ENCODE data around the gene GRPEL2. TPM values are rescaled to one million over a fixed set of nuclear protein-coding genes. Genes with fewer than 3 reads are reported as not detected.
A peak's percentile ranks its signal among the peaks of the same experiment; 100 is the strongest.

GRPEL2 gene
- total and polyA plus RNA-seq, 10 donors, result 4.6 to 17.7 (median 9.0) TPM

GRCh38 chr5:149309354-149309753 is 35.9 kb upstream of the GRPEL2 start:
- H3K36me3 ChIP-seq, result peaks cover 0 to 5% (median 0%) of the 10 kb centered on the region in 6 donors
- H3K4me3 ChIP-seq, result no peak overlapping the region
- no peak for DNase-seq
- intact Hi-C loops (cut with DNase I; ENCODE audit: low total_unique reads), result no loop called here
- no peaks in the 10 kb centered on the region for H3K27me3 ChIP-seq (replicated peaks in 1 of 7)
- H3K4me1 ChIP-seq, result peaks cover 0 to 26% (median 8%) of the 10 kb centered on the region in 6 donors
- H3K27ac ChIP-seq, result no peak overlapping the region
- 70 to 79% (median 76%) methylated on average over 6 of the region's 6 CpGs for WGBS, 5 donors
- H3K9me3 ChIP-seq, result no peaks in the 10 kb centered on the region
- TF ChIP-seq POLR2AphosphoS5 (IDR thresholded peaks at IDR 0.05), result no peak
- no peak for TF ChIP-seq POLR2A (IDR thresholded peaks at IDR 0.05)
- TF ChIP-seq, protein P1, sequence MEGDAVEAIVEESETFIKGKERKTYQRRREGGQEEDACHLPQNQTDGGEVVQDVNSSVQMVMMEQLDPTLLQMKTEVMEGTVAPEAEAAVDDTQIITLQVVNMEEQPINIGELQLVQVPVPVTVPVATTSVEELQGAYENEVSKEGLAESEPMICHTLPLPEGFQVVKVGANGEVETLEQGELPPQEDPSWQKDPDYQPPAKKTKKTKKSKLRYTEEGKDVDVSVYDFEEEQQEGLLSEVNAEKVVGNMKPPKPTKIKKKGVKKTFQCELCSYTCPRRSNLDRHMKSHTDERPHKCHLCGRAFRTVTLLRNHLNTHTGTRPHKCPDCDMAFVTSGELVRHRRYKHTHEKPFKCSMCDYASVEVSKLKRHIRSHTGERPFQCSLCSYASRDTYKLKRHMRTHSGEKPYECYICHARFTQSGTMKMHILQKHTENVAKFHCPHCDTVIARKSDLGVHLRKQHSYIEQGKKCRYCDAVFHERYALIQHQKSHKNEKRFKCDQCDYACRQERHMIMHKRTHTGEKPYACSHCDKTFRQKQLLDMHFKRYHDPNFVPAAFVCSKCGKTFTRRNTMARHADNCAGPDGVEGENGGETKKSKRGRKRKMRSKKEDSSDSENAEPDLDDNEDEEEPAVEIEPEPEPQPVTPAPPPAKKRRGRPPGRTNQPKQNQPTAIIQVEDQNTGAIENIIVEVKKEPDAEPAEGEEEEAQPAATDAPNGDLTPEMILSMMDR (IDR thresholded peaks at IDR 0.05 in 8 of 11, conservative IDR thresholded peaks at IDR 0.05 in 3 of 11), result no peak

DNA sequence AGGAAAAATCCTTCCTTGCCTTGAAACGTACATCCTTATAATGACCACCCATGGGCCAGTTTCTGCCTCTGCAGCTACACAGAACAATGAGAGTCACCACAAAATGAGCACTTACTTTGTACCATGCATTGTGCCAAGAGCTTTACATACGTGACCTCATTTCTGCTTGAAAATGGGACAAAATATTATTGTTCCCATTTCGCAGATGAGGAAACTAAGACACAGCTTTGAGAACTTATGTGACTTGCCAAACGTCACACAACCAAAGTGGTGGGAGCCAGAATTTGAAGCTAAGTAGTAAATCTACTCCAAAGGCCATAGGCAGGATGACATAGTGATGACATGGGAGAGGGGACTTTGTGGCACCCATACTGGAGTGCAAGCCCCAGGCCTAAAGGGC is 34.8 kb upstream of the GRPEL2 start:
- Histone ChIP-seq H3K4me3 (no peak overlapping the region), H3K36me3 (peaks cover 0 to 5% (median 0%) of the 10 kb centered on the region in 6 donors), H3K27ac (no peak overlapping the region), H3K27me3 (replicated peaks in 1 of 7) (no peaks in the 10 kb centered on the region), H3K4me1 (peaks cover 0 to 21% (median 8%) of the 10 kb centered on the region in 6 donors), H3K9me3 (no peaks in the 10 kb centered on the region)
- intact Hi-C loops (cut with DNase I; ENCODE audit: low total_unique reads), result no loop called here
- no peak for DNase-seq
- WGBS, 5 donors, result 81 to 91% (median 82%) methylated on average over 4 of the region's 4 CpGs
- TF ChIP-seq POLR2AphosphoS5 (IDR thresholded peaks at IDR 0.05) (no peak), POLR2A (IDR thresholded peaks at IDR 0.05) (no peak)
- TF ChIP-seq, protein P1 (IDR thresholded peaks at IDR 0.05 in 8 of 11, conservative IDR thresholded peaks at IDR 0.05 in 3 of 11), result no peak

DNA sequence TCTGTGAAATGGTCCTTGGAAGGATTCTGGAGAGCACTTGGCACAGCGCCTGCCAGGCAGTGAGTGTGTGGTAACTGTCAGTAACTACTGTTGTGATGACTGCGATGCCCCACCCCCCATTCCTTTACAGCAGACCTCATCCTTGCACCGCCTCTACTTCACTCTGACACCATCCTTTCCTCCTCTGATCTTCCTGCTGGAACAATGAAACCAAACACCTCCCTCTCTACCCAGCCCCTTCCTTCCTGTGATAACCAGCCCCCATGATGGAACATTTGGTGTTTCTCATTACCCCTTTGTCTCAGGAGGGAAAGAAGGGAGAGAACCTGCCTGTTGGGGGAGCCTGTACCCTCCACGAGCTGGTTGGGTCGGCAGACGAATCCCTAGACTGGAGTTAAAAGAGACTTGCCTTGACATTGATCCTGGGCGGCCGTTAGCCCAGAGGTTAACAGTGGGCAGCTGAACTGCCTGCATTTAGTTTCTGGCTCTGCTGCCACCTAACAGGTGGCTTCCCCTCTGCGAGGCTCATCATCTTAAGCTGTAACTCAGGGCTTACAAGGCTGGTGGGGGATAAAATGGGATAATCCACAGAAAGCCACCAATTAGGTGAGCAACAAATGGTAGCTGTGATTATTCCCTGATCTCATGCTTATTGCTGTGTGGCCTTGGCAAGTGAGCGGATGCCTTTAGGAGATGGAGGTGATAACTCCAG is 34.2 kb upstream of the GRPEL2 start:
- H3K27ac ChIP-seq, result peak overlapping the region in 1 of 8 donors; percentile 24
- no peaks in the 10 kb centered on the region for H3K9me3 ChIP-seq
- TF ChIP-seq, protein P1 (IDR thresholded peaks at IDR 0.05 in 8 of 11, conservative IDR thresholded peaks at IDR 0.05 in 3 of 11), result no peak
- TF ChIP-seq POLR2A (IDR thresholded peaks at IDR 0.05) (no peak), POLR2AphosphoS5 (IDR thresholded peaks at IDR 0.05) (no peak)
- intact Hi-C loops (cut with DNase I; ENCODE audit: low total_unique reads), result no loop called here
- 34 to 58% (median 46%) methylated on average over 8 to 10 of the region's 10 CpGs for WGBS, 5 donors
- DNase-seq, result no peak
- no peaks in the 10 kb centered on the region for H3K27me3 ChIP-seq (replicated peaks in 1 of 7)
- peaks cover 0 to 21% (median 8%) of the 10 kb centered on the region in 6 donors for H3K4me1 ChIP-seq
- no peak overlapping the region for H3K4me3 ChIP-seq
- H3K36me3 ChIP-seq, result peaks cover 0 to 5% (median 0%) of the 10 kb centered on the region in 6 donors

DNA sequence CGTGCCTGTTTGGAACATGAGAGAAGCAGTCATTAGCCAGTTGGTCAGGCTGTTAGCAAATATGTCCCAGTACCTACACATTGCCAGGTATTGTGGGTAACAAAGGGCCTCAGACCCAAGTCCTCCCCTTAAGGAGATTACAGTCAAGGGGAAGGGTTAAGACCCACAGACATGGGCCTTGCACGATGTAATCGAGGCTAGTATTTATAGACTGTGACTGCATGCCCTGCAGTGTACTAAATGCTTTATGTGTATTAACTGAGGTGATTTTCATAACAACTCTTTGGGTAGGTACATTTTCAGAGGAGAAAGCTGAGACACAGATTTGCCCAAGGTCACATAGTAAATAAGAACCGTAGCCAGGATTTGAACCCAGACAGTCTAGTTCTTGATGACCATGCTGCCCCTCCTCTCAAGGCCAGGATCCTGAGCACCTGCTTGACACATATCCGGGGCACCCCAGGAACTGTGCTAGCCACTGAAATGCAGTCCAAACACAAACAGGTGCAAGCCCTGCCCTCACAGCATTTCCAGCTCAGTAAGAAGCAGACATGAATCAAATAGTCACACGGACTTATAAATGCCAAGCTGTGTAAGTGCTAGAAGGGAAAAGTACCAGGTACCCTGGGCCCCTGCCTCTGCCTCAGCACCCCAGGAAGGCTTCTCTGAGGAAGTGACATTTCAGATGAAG is 32.0 kb upstream of the GRPEL2 start:
- no peak for DNase-seq
- Histone ChIP-seq H3K27me3 (replicated peaks in 1 of 7) (no peaks in the 10 kb centered on the region), H3K36me3 (peaks cover 0 to 5% (median 0%) of the 10 kb centered on the region in 6 donors), H3K9me3 (no peaks in the 10 kb centered on the region), H3K27ac (no peak overlapping the region), H3K4me1 (peaks cover 0 to 14% (median 8%) of the 10 kb centered on the region in 6 donors), H3K4me3 (no peak overlapping the region)
- no peak for TF ChIP-seq POLR2AphosphoS5 (IDR thresholded peaks at IDR 0.05)
- TF ChIP-seq, protein P1 (IDR thresholded peaks at IDR 0.05 in 8 of 11, conservative IDR thresholded peaks at IDR 0.05 in 3 of 11), result no peak
- WGBS, 5 donors, result 79 to 93% (median 87%) methylated on average over 6 of the region's 6 CpGs
- intact Hi-C loops (cut with DNase I; ENCODE audit: low total_unique reads), result no loop called here

Data from spleen (tissue), 11 donors.